Activated naive CD8-positive, alpha-beta T cell treated with anti-CD3 and anti-CD28 coated beads, Interleukin-2, amount 10 ng/mL, durations not matched to agents 7 days and 5 days (primary cell): ENCODE results near the gene RAVER2. TPM values are rescaled to one million over a fixed set of nuclear protein-coding genes. Genes with fewer than 3 reads are reported as not detected.

Experiments used
- ATAC-seq: fragments of 150-1000 bp; cut with Tn5 transposase; one replicate; pipeline ENCODE4 v1.10.0; 2021; ENCODE audit warnings: low read depth, moderate library complexity
- POLR2A ChIA-PET: fragments of 350-600 bp; sonication (Branson Sonifier 250); formaldehyde crosslinking; loops from one replicate; lab custom pipeline; 2021; ENCODE audit warnings: antibody characterized with exemption; lab: Charles Lee
- DNase-seq: peaks from one replicate; pipeline ENCODE4 v3.0.0; 2021
- H3K27ac Mint-ChIP-seq: one replicate; pipeline ENCODE4 v1.8.0; 2022; ENCODE audit warnings: mild to moderate bottlenecking, mixed read lengths
- H3K27me3 Mint-ChIP-seq: one replicate; pipeline ENCODE4 v1.8.0; 2022; ENCODE audit warnings: mild to moderate bottlenecking, moderate library complexity, mixed read lengths
- H3K36me3 Mint-ChIP-seq: one replicate; pipeline ENCODE4 v1.8.0; 2021; ENCODE audit warnings: mild to moderate bottlenecking, mixed read lengths
- H3K4me1 Mint-ChIP-seq: one replicate; pipeline ENCODE4 v1.8.0; 2021; ENCODE audit warnings: mixed read lengths
- H3K4me3 Mint-ChIP-seq: one replicate; pipeline ENCODE4 v1.8.0; 2022; ENCODE audit warnings: mild to moderate bottlenecking, moderate library complexity, mixed read lengths
- H3K9me3 Mint-ChIP-seq: one replicate; pipeline ENCODE4 v1.8.0; 2021; ENCODE audit warnings: mixed read lengths
- total RNA-seq, 2 experiments: library from RNA; stranded (reverse); gene quantifications; one replicate each; pipeline ENCODE4 v1.2.3, GENCODE V29; 2021

The RAVER2 gene
- total RNA-seq, 2 experiments from 2014 or later, result 7.7 to 9.2 TPM

DNA sequence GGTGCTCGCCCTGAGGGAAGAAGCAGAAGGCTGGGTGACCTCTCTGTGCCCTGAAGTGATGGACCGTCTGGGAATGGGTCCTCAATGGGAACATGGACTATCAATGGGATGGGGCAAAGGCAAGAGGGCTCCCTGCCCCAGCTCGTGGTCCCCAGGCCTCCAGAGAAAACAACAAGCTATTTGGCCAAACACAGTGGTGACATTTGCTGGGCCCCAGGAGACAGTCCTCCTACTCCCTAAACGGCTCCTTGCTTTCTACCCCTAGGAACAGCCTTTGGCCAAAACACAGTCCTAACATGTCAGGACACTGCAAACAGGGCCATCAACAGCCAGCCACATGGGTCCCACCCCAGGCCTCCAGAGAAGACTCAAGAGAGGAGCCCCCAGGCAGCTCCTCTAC, 102.8 kb downstream of the RAVER2 start:
- Mint-ChIP-seq H3K27ac (no peak overlapping the region), H3K36me3 (peaks cover 18% of the 10 kb centered on the region)
- DNase-seq, result no peak

DNA sequence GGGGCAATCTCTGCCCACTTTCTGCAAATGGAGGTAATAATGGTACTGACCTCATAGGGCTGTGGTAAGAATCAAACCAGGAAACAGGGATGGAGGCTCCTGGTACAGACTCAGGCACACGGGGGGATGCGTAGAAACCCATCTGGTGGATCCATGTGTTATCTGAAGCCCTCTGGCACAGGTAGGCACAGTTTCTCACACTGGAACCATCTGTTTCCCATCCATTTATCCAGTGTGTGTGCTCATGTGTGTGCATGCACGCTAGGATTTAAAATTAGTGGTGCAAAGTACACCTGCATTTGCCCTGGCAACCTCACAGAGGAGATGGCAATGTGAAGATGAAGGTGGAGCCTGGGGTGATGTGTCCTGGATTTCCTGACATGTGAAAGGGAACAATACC, 103.3 kb downstream of the RAVER2 start:
- H3K27ac Mint-ChIP-seq, result no peak overlapping the region
- peaks cover 18% of the 10 kb centered on the region for H3K36me3 Mint-ChIP-seq
- POLR2A ChIA-PET, result no interaction called here

More for the DNA sequence above, 102.8 kb downstream of the RAVER2 start:
- Mint-ChIP-seq H3K4me3 (no peak overlapping the region), H3K4me1 (peaks cover 15% of the 10 kb centered on the region), H3K27me3 (no peaks in the 10 kb centered on the region), H3K9me3 (no peaks in the 10 kb centered on the region)
- ATAC-seq, result no peak
- POLR2A ChIA-PET, result no interaction called here

DNA sequence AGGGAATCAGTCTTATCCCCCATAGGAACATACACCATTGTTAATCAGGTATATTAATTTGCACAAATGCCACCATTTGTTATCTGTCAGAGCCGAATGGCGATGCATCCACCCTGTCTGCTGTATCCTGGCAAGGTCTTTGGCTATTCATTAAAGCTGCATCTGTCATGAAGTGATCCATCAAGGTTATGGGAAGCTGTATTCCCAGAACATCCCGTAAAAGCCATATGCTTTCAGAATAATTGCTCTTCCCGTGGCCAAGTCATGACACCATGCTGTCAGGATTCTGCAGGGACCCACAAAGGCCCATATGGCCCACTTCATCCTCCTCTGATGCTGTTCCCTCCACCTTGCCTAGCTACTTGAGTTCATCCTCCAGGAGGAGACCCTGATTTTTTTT, 103.9 kb downstream of the RAVER2 start:
- no peak overlapping the region for H3K4me3 Mint-ChIP-seq

More for the DNA sequence above, 103.3 kb downstream of the RAVER2 start:
- no peak for ATAC-seq
- Mint-ChIP-seq H3K27me3 (no peaks in the 10 kb centered on the region), H3K4me3 (no peak overlapping the region), H3K9me3 (no peaks in the 10 kb centered on the region), H3K4me1 (peaks cover 15% of the 10 kb centered on the region)
- DNase-seq, result no peak

DNA sequence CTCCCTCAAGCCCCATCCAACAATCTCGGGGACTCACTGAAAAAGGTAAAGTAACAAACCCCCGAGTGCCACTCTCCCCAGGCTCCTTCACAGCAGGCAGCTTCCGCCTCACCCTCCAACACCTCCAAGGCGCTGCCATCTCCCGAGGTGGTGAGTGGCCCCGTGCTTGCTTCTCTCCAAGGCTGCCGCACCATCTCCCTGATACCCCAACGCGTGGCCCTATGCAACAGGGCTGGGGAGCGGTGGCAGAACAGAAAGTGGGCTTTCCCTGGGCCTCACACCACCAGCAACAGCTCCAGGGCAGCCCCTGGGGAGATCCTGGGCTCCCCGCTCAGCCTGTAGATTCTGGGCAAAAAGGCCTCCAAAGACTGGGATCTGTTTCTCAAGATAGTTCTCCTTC, 105.1 kb downstream of the RAVER2 start:
- Mint-ChIP-seq H3K27ac (no peak overlapping the region), H3K4me1 (peaks cover 15% of the 10 kb centered on the region), H3K9me3 (no peaks in the 10 kb centered on the region), H3K36me3 (peaks cover 26% of the 10 kb centered on the region), H3K4me3 (no peak overlapping the region), H3K27me3 (no peaks in the 10 kb centered on the region)
- POLR2A ChIA-PET, result no interaction called here
- ATAC-seq (no peak), DNase-seq (no peak)

More for the DNA sequence above, 103.9 kb downstream of the RAVER2 start:
- no peak for DNase-seq
- H3K9me3 Mint-ChIP-seq, result no peaks in the 10 kb centered on the region
- POLR2A ChIA-PET, result no interaction called here
- H3K4me1 Mint-ChIP-seq, result peaks cover 15% of the 10 kb centered on the region
- no peaks in the 10 kb centered on the region for H3K27me3 Mint-ChIP-seq
- peak overlapping the region; percentile 36 for H3K27ac Mint-ChIP-seq
- no peak for ATAC-seq
- peaks cover 21% of the 10 kb centered on the region for H3K36me3 Mint-ChIP-seq

DNA sequence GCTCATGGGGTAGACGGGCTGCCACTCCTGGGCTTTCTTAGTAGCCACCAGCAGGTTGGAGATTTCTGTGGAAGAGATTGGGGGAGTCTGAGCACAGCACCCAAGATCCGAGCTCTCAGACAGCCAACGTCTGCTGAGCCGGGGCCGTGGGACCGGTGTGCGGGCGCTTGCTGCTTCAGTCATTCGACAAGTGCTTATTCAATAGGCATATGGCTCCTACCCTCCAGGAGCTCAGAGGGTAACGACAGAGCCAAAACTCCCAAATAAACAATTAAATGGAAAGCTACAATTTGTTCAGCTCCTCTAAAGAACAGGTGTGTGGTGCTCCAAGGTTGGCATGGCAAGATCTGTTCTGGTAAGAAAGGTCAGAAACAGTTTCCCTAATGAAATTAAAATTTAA, 106.0 kb downstream of the RAVER2 start:
- Mint-ChIP-seq H3K9me3 (no peaks in the 10 kb centered on the region), H3K36me3 (peaks cover 26% of the 10 kb centered on the region), H3K27me3 (no peaks in the 10 kb centered on the region), H3K4me3 (no peak overlapping the region), H3K27ac (peak overlapping the region; percentile 69), H3K4me1 (peaks cover 15% of the 10 kb centered on the region)
- DNase-seq (no peak), ATAC-seq (no peak)
- POLR2A ChIA-PET, result no interaction called here

DNA sequence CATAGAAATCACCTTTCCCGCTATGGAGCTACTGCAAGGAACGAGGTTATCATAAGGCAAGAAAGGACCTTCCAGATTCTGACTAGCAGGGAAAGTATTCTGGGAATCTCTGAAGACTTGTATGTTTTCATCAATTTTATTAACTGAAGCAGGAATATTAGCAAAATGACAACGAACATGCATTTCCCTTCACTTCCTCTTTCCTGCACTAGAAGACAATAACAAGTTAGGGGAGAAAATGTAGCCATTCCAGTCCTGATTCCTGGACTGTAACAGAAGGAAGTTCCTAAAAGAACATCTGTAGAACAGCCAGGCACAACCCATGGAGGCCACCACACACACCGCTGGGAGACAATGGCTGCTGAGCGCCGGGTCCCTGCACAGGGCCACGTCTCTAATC, 106.8 kb downstream of the RAVER2 start:
- H3K27me3 Mint-ChIP-seq, result no peaks in the 10 kb centered on the region
- peaks cover 24% of the 10 kb centered on the region for H3K36me3 Mint-ChIP-seq
- DNase-seq (no peak), ATAC-seq (no peak)
- H3K9me3 Mint-ChIP-seq, result no peaks in the 10 kb centered on the region
- POLR2A ChIA-PET, result no interaction called here
- no peak overlapping the region for H3K4me3 Mint-ChIP-seq
- peaks cover 15% of the 10 kb centered on the region for H3K4me1 Mint-ChIP-seq
- no peak overlapping the region for H3K27ac Mint-ChIP-seq

DNA sequence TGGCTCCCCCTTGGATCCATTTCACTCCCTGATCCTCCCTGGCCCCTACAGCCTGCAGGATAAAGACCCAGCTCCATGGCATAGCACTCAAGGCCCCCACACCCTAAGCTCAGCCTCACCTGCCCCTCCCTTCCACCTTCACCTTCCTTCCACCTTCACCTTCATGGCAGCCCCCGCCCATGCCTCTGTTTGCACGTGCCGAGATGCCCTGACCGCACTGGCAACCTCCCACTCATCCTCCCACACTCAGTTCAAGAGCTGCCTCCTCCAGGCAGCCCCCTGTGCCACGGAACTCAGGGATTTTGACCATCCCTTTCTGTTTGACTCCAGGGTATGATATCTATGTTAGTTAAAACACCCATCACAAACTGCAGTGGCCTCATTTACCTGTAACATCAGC, 109.8 kb downstream of the RAVER2 start:
- Mint-ChIP-seq H3K9me3 (no peaks in the 10 kb centered on the region), H3K27me3 (no peaks in the 10 kb centered on the region), H3K4me1 (peaks cover 15% of the 10 kb centered on the region), H3K27ac (peak overlapping the region; percentile 56), H3K36me3 (peaks cover 41% of the 10 kb centered on the region), H3K4me3 (no peak overlapping the region)
- POLR2A ChIA-PET, result no interaction called here
- no peak for DNase-seq
- ATAC-seq, result no peak

DNA sequence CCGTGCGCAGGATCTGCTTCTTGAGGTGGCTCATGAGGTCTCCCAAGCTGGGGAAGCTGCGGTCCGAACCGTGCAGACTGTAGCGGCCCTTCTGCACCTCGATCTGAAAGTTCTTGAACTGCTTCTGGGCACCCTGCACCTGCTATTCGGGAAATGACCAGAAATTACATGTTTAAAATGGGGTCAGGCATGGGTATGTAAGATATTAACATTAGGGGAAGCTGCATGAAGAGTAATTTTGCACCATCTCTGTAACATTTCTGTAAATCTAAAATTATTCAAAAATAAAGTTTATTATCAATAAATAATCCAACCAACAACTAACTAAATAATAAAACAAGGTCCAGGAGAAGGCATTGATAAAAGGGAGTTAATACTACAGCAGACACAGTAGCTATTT, 110.7 kb downstream of the RAVER2 start:
- Mint-ChIP-seq H3K27me3 (no peaks in the 10 kb centered on the region), H3K27ac (no peak overlapping the region), H3K9me3 (no peaks in the 10 kb centered on the region), H3K4me3 (no peak overlapping the region), H3K36me3 (peaks cover 44% of the 10 kb centered on the region), H3K4me1 (peaks cover 8% of the 10 kb centered on the region)
- DNase-seq, result no peak
- no peak for ATAC-seq
- POLR2A ChIA-PET, result no interaction called here

DNA sequence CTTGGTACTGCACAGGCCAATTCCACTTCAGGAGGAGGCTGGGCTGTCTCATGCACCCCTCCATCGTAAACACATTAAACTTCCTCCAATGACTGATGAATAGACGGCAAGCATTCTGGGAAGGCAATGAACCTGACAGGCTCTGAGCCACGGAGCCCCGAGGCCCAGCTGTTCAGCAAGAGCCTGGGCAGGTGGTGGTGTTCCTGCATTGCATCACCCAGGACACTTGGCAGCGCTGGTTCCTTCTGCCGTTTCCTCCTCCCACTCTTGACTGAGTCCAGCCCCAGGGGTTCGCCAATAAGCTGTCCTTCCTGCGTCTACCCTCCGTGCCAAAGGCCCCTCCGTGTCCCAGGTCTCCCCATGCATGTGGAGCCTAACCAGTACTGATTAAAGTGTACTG, 111.7 kb downstream of the RAVER2 start:
- POLR2A ChIA-PET, result no interaction called here
- no peak overlapping the region for H3K4me3 Mint-ChIP-seq
- no peak overlapping the region for H3K27ac Mint-ChIP-seq
- no peak for DNase-seq
- peaks cover 45% of the 10 kb centered on the region for H3K36me3 Mint-ChIP-seq
- no peaks in the 10 kb centered on the region for H3K9me3 Mint-ChIP-seq
- H3K4me1 Mint-ChIP-seq, result peaks cover 4% of the 10 kb centered on the region
- no peak for ATAC-seq
- no peaks in the 10 kb centered on the region for H3K27me3 Mint-ChIP-seq

DNA sequence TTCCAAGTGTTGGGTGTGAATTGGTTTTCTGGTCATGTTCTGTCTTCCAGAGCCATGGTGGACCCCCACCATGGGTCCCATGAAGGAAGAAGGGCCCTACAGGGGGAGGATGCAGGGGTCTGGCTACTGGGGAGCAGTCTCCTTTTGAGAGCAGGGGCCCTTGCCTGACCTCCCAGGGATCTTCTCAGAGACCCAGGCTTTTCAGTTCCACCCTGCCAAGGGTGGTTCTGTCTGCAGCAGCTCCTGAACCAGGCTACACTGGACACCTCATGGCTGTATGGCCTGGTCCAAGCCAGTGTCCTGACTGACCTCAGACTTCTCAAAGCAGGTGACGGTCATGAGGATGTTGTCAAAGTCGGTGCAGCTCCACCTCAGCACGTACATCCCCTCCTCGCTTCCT, 112.5 kb downstream of the RAVER2 start:
- Mint-ChIP-seq H3K4me1 (peaks cover 2% of the 10 kb centered on the region), H3K27me3 (no peaks in the 10 kb centered on the region), H3K27ac (no peak overlapping the region), H3K9me3 (no peaks in the 10 kb centered on the region), H3K36me3 (peaks cover 45% of the 10 kb centered on the region), H3K4me3 (no peak overlapping the region)
- POLR2A ChIA-PET, result no interaction called here
- ATAC-seq (no peak), DNase-seq (no peak)

DNA sequence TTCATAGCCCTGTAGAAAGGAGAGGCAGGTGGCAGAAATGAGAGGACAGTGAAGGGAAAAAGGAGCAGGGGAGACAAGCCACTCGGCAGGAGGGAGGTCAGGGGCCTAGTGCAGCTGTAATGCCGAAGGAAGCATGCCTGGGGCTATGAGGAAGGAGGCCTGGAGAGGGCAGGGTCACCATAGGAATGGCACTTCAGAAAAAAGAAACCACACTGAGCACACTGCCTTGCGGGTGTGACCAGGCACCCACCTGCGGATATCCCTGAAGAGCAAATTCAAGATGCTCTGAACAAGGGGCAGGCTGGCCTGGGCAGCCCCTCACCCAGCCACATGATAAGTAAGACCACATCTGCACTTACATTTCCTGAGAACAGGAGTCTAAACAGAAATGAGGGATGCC, 116.7 kb downstream of the RAVER2 start:
- Mint-ChIP-seq H3K9me3 (no peaks in the 10 kb centered on the region), H3K4me3 (no peak overlapping the region), H3K27me3 (no peaks in the 10 kb centered on the region), H3K27ac (peak overlapping the region; percentile 41), H3K36me3 (peaks cover 49% of the 10 kb centered on the region), H3K4me1 (peaks cover 19% of the 10 kb centered on the region)
- DNase-seq (no peak), ATAC-seq (no peak)
- POLR2A ChIA-PET, result no interaction called here

DNA sequence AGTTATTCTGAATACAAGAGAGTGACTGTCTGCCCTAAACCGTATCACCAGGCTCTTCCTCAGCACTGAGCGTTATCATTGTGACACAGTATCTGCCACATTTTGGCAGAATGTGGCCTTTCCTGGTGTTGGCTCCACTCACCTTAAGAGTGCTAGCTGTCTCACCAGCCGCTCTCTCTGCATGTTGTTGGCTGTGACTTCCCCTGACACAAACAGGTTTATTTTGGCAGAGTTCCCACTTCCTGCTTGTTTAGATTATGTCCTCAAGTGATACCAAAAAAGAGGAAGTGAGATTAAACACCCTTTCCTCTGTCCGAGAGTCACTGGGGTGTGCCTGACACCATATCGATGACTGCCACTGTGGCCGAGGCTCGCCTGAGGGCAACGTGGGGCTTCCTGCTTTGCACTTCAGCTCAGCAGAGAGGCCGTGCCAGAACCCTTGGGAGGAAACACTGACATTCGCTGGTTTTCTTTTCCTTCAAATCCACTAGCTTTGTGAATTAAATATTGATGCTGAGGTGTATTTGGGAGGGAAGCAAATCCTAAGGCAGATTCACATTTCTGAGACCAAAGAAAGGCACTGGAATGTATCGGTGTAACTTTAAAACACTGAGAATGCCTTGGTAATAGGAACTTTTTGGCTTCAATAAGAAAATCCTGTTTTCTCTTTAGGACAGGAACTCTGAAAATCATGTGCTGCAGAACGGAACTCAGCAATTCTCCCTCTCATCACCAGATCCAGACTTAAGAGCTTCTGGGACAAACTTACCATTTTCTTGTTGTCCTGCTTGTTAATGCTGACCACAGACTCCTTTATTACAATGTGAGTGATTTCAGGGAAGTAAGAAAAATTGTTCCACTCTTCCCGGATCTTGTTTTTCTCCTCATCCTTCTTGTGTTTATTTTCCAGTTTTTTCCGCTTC, 119.4 kb downstream of the RAVER2 start:
- H3K27ac Mint-ChIP-seq, result peak overlapping the region; percentile 87
- POLR2A ChIA-PET, result interaction anchor here (0.7 kb wide), 1 partner anchor 13 kb away, joined by 4 read pairs; no protein-coding TSS in a partner anchor
- no peaks in the 10 kb centered on the region for H3K27me3 Mint-ChIP-seq
- H3K36me3 Mint-ChIP-seq, result peaks cover 50% of the 10 kb centered on the region
- ATAC-seq (peak; percentile 89), DNase-seq (peak; percentile 50)
- H3K9me3 Mint-ChIP-seq, result no peaks in the 10 kb centered on the region
- peaks cover 21% of the 10 kb centered on the region for H3K4me1 Mint-ChIP-seq
- peak overlapping the region; percentile 38 for H3K4me3 Mint-ChIP-seq

DNA sequence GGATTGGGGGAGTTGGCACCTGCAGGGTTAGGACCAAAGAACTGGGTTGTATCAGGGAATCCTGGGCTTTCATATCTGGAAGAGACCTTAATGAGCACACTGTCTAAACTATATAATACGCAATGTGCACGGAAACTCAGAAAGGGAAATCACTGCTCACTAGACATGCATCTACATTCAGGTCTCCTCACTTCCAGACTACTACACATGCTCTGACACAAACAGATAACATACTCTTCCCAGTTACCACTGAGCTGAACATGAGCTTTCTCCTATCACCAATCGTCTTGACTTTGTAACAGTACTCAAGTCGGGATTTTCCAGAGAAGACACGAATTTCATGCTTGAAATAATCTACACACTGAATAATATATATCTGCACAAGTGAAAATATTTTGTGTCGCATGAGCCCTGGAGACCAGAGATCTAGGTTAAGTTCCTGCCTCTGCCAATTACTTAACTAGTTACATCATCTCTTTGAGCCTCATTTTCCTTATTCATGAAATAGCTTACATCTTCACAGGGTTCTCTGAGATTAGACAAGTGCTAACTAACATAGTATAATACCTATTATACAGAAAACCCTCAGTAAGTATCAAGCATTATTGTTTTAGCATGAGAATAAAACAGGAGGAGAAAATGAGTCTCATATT, 120.4 kb downstream of the RAVER2 start:
- DNase-seq (no peak), ATAC-seq (no peak)
- POLR2A ChIA-PET, result no interaction called here
- Mint-ChIP-seq H3K36me3 (peaks cover 45% of the 10 kb centered on the region), H3K4me1 (peaks cover 21% of the 10 kb centered on the region), H3K27ac (peak overlapping the region; percentile 87), H3K9me3 (no peaks in the 10 kb centered on the region), H3K27me3 (no peaks in the 10 kb centered on the region), H3K4me3 (peak overlapping the region; percentile 38)

DNA sequence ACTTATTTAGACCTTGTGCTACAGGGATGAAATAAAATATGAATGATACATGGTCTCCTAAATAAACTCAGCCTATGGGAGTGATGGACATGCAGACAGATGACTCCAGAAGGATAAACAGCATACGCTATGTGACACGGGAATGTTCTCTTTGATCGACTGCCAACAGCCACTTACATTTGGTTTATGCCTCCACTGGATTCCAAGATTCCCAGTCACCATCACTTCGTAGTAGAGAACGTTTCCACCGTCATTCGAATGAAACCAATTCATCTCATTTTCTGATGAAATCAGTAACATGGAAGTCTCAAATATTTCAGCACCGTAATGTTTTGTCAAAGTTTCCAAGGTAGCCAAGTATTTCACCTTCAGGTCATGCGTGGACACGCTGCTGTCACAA, 121.8 kb downstream of the RAVER2 start:
- Mint-ChIP-seq H3K4me1 (peaks cover 22% of the 10 kb centered on the region), H3K36me3 (peaks cover 50% of the 10 kb centered on the region), H3K27ac (no peak overlapping the region), H3K4me3 (no peak overlapping the region), H3K27me3 (no peaks in the 10 kb centered on the region), H3K9me3 (no peaks in the 10 kb centered on the region)
- DNase-seq, result no peak
- no peak for ATAC-seq
- POLR2A ChIA-PET, result no interaction called here
